H1 (cell line): Measurements from ENCODE around the gene WDCP. TPM values are rescaled to one million over a fixed set of nuclear protein-coding genes. Genes with fewer than 3 reads are reported as not detected.

Source experiments
- CHD7 ChIP-seq: fragments of 300-600 bp; sonication (generic); IDR thresholded peaks from 2 replicates; pipeline ENCODE4 v1.7.1; 2012; ENCODE audit warnings: low read length, moderate library complexity, mild to moderate bottlenecking, inconsistent platforms; ENCODE audit not compliant: insufficient replicate concordance
- EP300 ChIP-seq, 2 experiments: IDR thresholded peaks; 1 replicate in 1 of 2; 2 replicates in 1 of 2; pipeline ENCODE4 v1.6.1; 2011 to 2012; ENCODE audit warnings: low read depth in 2 of 2, low read length in 2 of 2, mild to moderate bottlenecking in 2 of 2, borderline replicate concordance in 1 of 2, inconsistent platforms in 1 of 2, moderate library complexity in 1 of 2
- GTF2F1 ChIP-seq: IDR thresholded peaks from 2 replicates; pipeline ENCODE4 v1.6.1; 2012; ENCODE audit warnings: low read depth, low read length, improper control_type of control experiment, borderline replicate concordance
- KDM4A ChIP-seq: IDR thresholded peaks from one replicate; pipeline ENCODE4 v1.7.1; 2012; ENCODE audit warnings: low read depth, mild to moderate bottlenecking, moderate library complexity, low read length, inconsistent platforms; ENCODE audit not compliant: severe bottlenecking
- NANOG ChIP-seq: IDR thresholded peaks from 2 replicates; pipeline ENCODE4 v1.6.1; 2011; ENCODE audit warnings: low read length, low read depth, mild to moderate bottlenecking, inconsistent platforms; ENCODE audit not compliant: insufficient read depth, poor library complexity, severe bottlenecking
- RBBP5 ChIP-seq: IDR thresholded peaks from 2 replicates; pipeline ENCODE4 v1.7.1; 2012; ENCODE audit warnings: low read depth, mild to moderate bottlenecking, inconsistent platforms, low read length, moderate library complexity, borderline replicate concordance
- RNF2 ChIP-seq: fragments of 200-900, 300-1000 bp; sonication (generic); IDR thresholded peaks from 2 replicates; pipeline ENCODE4 v1.7.1; 2016; ENCODE audit warnings: borderline replicate concordance, low read depth, mild to moderate bottlenecking, antibody characterized with exemption, low read length; ENCODE audit not compliant: poor library complexity, severe bottlenecking; ENCODE audit errors: missing control alignments
- SAP30 ChIP-seq: fragments of 300-600 bp; sonication (generic); IDR thresholded peaks from 2 replicates; pipeline ENCODE4 v1.7.1; 2012; ENCODE audit warnings: low read length, moderate library complexity, mild to moderate bottlenecking, inconsistent platforms; ENCODE audit not compliant: insufficient read depth, insufficient replicate concordance
- ZNF274 ChIP-seq: IDR thresholded peaks from 2 replicates; pipeline ENCODE4 v1.7.0; 2012; ENCODE audit warnings: low read length, borderline replicate concordance; ENCODE audit errors: extremely low read depth
- polyA plus RNA-seq, 7 experiments: library from polyadenylated mRNA; depleted of rRNA in 3 of 7; stranded (reverse) in 5 of 7; unstranded in 2 of 7; fragments of >200 nt in 5 of 7; fragments of 200-250 nt in 2 of 7; gene quantifications; 1 replicate in 5 of 7; 2 replicates in 1 of 7; 4 replicates in 1 of 7; pipeline versions ENCODE4 v1.2.1 to v1.2.3, GENCODE V29; 2011 to 2013; ENCODE audit warnings: missing spikeins in 2 of 7, mixed read lengths in 2 of 7
- total RNA-seq: library from RNA; stranded (reverse); fragmentation: NEBNext Ultra II Directional; extraction: Animal tissue kit (Norgen Biotek cat#: 25700); gene quantifications from 2 replicates; pipeline ENCODE4 v1.2.1, GENCODE V29; 2021

WDCP gene
- total and polyA plus RNA-seq, 2 of the 8 experiments (the other 6 are each of a cell fraction or from before 2014, with no cell fraction given) = 19.2 to 40.1 TPM

GRCh38 chr2:24017711-24018110 lies 29.5 kb downstream of the WDCP start (continued):
- TF ChIP-seq CHD7 (no peak), ZNF274 (no peak), RNF2 (no peak), RBBP5 (no peak), GTF2F1 (no peak), SAP30 (no peak), KDM4A (no peak), EP300 (IDR thresholded peaks at IDR 0.05; ENCODE audit: borderline replicate concordance in 1 of 2, low read depth in 2 of 2, low read length in 2 of 2) (no peak), NANOG (no peak)
